IPS-18c (cell line): ENCODE measurements around the gene GEMIN4.
A peak's percentile ranks its signal among the peaks of the same experiment; 100 is the strongest.
"Not testable (repeated sequence)": the region's sequence is repeated elsewhere in the genome, so short reads cannot be mapped to it uniquely, and the experiment has no call there.

ENCODE experiments used
- H3K4me3 ChIP-seq: 2 replicates; pipeline ENCODE4 v1.7.0; 2013; ENCODE audit warnings: low read depth, mild to moderate bottlenecking, low read length, moderate library complexity; ENCODE audit not compliant: insufficient read depth
- H3K9me3 ChIP-seq: one replicate; pipeline ENCODE4 v1.6.1; 2013; ENCODE audit warnings: mild to moderate bottlenecking, low read length, moderate library complexity; ENCODE audit not compliant: control insufficient read depth, insufficient read depth

Gene GEMIN4

GRCh38 chr17:749359-749758 lies 2.7 kb downstream of the GEMIN4 start:
- H3K4me3 ChIP-seq, H3K9me3 ChIP-seq: not testable (repeated sequence)

GRCh38 chr17:748604-749003 lies 3.5 kb downstream of the GEMIN4 start:
- not testable (repeated sequence) for H3K9me3 ChIP-seq

GRCh38 chr17:746783-747629 lies 5.1 kb downstream of the GEMIN4 start:
- Histone ChIP-seq H3K4me3 (no peak overlapping the region), H3K9me3 (no peaks in the 10 kb centered on the region)

More at GRCh38 chr17:748604-749003, 3.5 kb downstream of the GEMIN4 start:
- H3K4me3 ChIP-seq = not testable (repeated sequence)

GRCh38 chr17:746181-746580 lies 5.9 kb downstream of the GEMIN4 start:
- no peak overlapping the region for H3K4me3 ChIP-seq
- H3K9me3 ChIP-seq = no peaks in the 10 kb centered on the region

GRCh38 chr17:745406-745805 lies 6.7 kb downstream of the GEMIN4 start:
- H3K4me3 ChIP-seq = no peak overlapping the region
- H3K9me3 ChIP-seq = no peaks in the 10 kb centered on the region

- Histone ChIP-seq H3K9me3 (no peaks in the 10 kb centered on the region), H3K4me3 (no peak overlapping the region)
These were observed 7.1 kb downstream of the GEMIN4 start for GRCh38 chr17:744937-745336.

GRCh38 chr17:743139-743538 lies 8.9 kb downstream of the GEMIN4 start:
- H3K9me3 ChIP-seq = no peaks in the 10 kb centered on the region
- H3K4me3 ChIP-seq = no peak overlapping the region

GRCh38 chr17:742147-742793 lies 9.8 kb downstream of the GEMIN4 start:
- H3K4me3 ChIP-seq = no peak overlapping the region
- no peaks in the 10 kb centered on the region for H3K9me3 ChIP-seq

GRCh38 chr17:740240-741017 lies 11.6 kb downstream of the GEMIN4 start:
- Histone ChIP-seq H3K9me3 (no peaks in the 10 kb centered on the region), H3K4me3 (no peak overlapping the region)

- no peak overlapping the region for H3K4me3 ChIP-seq
These were observed 14.4 kb downstream of the GEMIN4 start for GRCh38 chr17:737561-738113.

GRCh38 chr17:733743-734142 lies 18.3 kb downstream of the GEMIN4 start:
- H3K4me3 ChIP-seq = peak overlapping the region; percentile 76; the same call in 1 of the 2 replicates
- H3K9me3 ChIP-seq = peaks cover 2% of the 10 kb centered on the region

More at GRCh38 chr17:737561-738113, 14.4 kb downstream of the GEMIN4 start:
- H3K9me3 ChIP-seq = peaks cover under 1% of the 10 kb centered on the region

GRCh38 chr17:732902-733720 lies 19.0 kb downstream of the GEMIN4 start:
- peak overlapping the region; percentile 76 for H3K4me3 ChIP-seq
- H3K9me3 ChIP-seq = peaks cover 2% of the 10 kb centered on the region

GRCh38 chr17:732067-732901 lies 19.8 kb downstream of the GEMIN4 start, which contains the start of gene TLCD3A:
Gene TLCD3A (plus strand): TSS chr17:732596. CDS start chr17:732648, 52 bp downstream.
- Histone ChIP-seq H3K4me3 (peak within 1 kb of the TSS; percentile 84), H3K9me3 (peaks cover 2% of the 10 kb centered on the region)

- Histone ChIP-seq H3K9me3 (peaks cover 2% of the 10 kb centered on the region), H3K4me3 (peak overlapping the region; percentile 84)
These were observed 20.4 kb downstream of the GEMIN4 start for GRCh38 chr17:731644-732066.

- Histone ChIP-seq H3K4me3 (no peak overlapping the region), H3K9me3 (peaks cover 2% of the 10 kb centered on the region)
These were observed 23.2 kb downstream of the GEMIN4 start for GRCh38 chr17:728911-729310.
